Skin epidermis (tissue), 12 donors: ENCODE results near the gene EFEMP1.
"Not testable (repeated sequence)": the region's sequence is repeated elsewhere in the genome, so short reads cannot be mapped to it uniquely, and the experiment has no call there.

Experiments used
- H3K27ac ChIP-seq, 21 experiments: fragments of 200-600 bp; sonication (generic) in 11 of 21; one replicate each; pipeline ENCODE4 v1.5.0; 2020; ENCODE audit warnings: mild to moderate bottlenecking in 3 of 21, inconsistent platforms in 2 of 21, moderate library complexity in 2 of 21
- H3K4me3 ChIP-seq, 7 experiments: fragments of 200-600 bp; sonication (generic) in 2 of 7; one replicate each; pipeline ENCODE4 v1.5.0; 2020; ENCODE audit warnings: inconsistent platforms in 2 of 7, mild to moderate bottlenecking in 2 of 7, moderate library complexity in 1 of 7

EFEMP1 gene

GRCh38 chr2:55843096-55843993 lies 80.2 kb downstream of the EFEMP1 start:
- no peak overlapping the region for H3K4me3 ChIP-seq
- H3K27ac ChIP-seq = peak overlapping the region in 2 of 21 experiments; percentile 39 to 49

- Histone ChIP-seq H3K27ac (no peak overlapping the region), H3K4me3 (no peak overlapping the region)
Measured at GRCh38 chr2:55842046-55842445, 81.5 kb downstream of the EFEMP1 start.

DNA sequence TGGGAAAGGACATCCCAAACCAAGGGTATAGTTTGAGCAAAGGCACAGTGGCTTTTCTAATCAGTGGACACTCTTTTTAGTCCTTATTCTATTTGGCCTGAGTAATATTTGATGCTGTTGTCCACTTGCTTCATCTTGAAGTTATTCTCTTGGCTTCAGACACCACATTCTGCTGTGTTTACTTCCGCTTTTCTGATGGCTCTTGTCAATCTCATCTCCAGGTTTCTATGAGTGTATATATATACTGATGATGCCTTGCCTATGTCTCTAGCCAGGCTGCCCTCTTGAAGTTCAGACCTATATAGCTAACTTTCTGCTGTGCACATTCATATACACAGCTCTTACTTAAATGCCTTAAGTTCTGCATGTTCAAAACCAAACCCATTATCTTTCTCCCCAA lies 83.1 kb downstream of the EFEMP1 start:
- no peak overlapping the region for H3K4me3 ChIP-seq
- H3K27ac ChIP-seq = peak overlapping the region in 1 of 21 experiments; percentile 55

- peak overlapping the region in 8 of 21 experiments; percentile 19 to 63 (median 40) for H3K27ac ChIP-seq
- H3K4me3 ChIP-seq = no peak overlapping the region
Measured at GRCh38 chr2:55839182-55839819, 84.3 kb downstream of the EFEMP1 start.

GRCh38 chr2:55838653-55839052 lies 84.9 kb downstream of the EFEMP1 start:
- H3K4me3 ChIP-seq = no peak overlapping the region
- H3K27ac ChIP-seq = peak overlapping the region in 8 of 21 experiments; percentile 19 to 63 (median 38)

GRCh38 chr2:55838117-55838516 lies 85.5 kb downstream of the EFEMP1 start:
- peak overlapping the region in 3 of 21 experiments; percentile 33 to 63 (median 42) for H3K27ac ChIP-seq
- H3K4me3 ChIP-seq = not testable (repeated sequence)

- Histone ChIP-seq H3K27ac (no peak overlapping the region), H3K4me3 (no peak overlapping the region)
Measured at GRCh38 chr2:55837073-55837472, 86.5 kb downstream of the EFEMP1 start.

DNA sequence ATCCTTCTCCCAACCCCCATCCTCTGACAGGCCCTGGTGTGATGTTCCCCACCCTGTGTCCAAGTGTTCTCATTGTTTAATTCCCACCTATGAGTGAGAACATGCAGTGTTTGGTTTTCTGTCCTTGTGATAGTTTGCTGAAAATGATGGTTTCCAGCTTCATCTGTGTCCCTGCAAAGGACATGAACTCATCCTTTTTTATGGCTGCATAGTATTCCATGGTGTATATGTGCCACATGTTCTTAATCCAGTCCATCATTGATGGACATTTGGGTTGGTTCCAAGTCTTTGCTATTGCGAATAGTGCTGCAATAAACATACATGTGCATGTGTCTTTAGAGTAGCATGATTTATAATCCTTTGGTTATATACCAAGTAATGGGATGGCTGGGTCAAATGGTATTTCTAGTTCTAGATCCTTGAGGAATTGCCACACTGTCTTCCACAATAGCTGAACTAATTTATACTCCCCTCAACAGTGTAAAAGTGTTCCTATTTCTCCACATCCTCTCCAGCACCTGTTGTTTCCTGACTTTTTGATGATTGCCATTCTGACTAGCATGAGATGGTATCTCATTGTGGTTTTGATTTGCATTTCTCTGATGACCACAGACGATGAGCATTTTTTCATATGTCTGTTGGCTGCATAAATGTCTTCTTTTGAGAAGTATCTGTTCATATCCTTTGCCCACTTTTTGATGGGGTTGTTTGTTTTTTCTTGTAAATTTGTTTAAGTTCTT lies 91.7 kb downstream of the EFEMP1 start:
- H3K27ac ChIP-seq, H3K4me3 ChIP-seq: not testable (repeated sequence)

DNA sequence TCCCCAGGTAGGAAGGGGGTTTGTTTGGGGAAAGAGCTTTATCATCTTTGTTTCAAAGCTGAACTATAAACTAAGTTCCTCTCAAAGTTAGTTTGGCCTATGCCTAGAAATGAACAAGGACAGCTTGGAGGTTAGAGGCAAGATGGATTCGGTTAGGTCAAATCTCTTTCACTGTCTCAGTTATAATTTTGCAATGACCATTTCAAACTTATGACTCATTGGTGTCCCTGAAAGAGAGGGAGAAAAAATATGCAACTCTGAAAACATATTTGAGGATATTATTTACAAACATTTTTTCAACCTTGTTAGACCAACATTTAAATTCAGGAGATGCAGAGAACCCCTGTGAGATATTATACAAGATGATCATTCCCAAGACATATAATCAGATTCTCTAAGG lies 95.7 kb downstream of the EFEMP1 start:
- Histone ChIP-seq H3K27ac (no peak overlapping the region), H3K4me3 (no peak overlapping the region)

GRCh38 chr2:55827428-55827827 lies 96.2 kb downstream of the EFEMP1 start:
- not testable (repeated sequence) for H3K27ac ChIP-seq

DNA sequence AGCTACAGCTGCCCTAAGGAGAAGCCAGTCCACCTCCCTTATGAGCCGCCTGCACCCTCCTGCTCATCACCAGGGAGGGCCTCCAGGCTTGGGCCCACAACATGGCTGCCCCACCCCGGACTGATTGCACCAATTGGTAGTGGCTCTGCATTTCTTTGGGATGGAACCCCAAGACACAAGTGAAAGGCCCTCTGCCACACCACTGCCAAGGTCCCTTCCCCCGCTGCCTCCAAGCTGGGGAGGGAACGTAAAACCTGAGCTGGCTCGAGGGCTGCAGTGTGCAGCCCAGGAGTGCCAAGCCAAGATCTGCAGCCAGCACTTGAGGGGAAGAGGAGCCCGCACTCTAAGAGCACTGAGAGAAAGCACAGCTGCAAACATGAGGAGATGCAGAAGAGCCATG lies 97.3 kb downstream of the EFEMP1 start:
- Histone ChIP-seq H3K4me3 (no peak overlapping the region), H3K27ac (no peak overlapping the region)

More at GRCh38 chr2:55827428-55827827, 96.2 kb downstream of the EFEMP1 start:
- not testable (repeated sequence) for H3K4me3 ChIP-seq

GRCh38 chr2:55824551-55825096 lies 99.0 kb downstream of the EFEMP1 start:
- Histone ChIP-seq H3K27ac (no peak overlapping the region), H3K4me3 (no peak overlapping the region)
